ENCODE measurements around the gene DCX. TPM values are rescaled to one million over a fixed set of nuclear protein-coding genes. Genes with fewer than 3 reads are reported as not detected.

Gene DCX
- total RNA-seq, result not detected

GRCh38 chrX:111411983-111412382 lies at the start of gene DCX:
Gene DCX (minus strand): TSS chrX:111412192. CDS start chrX:111410398, 1,794 bp downstream.

GRCh38 chrX:111270339-111270738 lies 141.7 kb downstream of the DCX start, which contains the start of gene CAPN6:
Gene CAPN6 (minus strand): TSS chrX:111270483. CDS start chrX:111263936, 6,547 bp downstream.

Other genes starting within 250 kb of the DCX start
- not detected for gene CAPN6, start 141.7 kb downstream of the DCX start, total RNA-seq
- not detected for gene SERTM2, start 99.5 kb upstream of the DCX start, total RNA-seq